Smooth muscle cell (in vitro differentiated cells): ENCODE data around the gene DCT. TPM values are rescaled to one million over a fixed set of nuclear protein-coding genes. Genes with fewer than 3 reads are reported as not detected.

ENCODE experiments used
- DNase-seq: peaks from one replicate; lab custom pipeline; 2025; ENCODE audit not compliant: unreplicated experiment; lab: John Stamatoyannopoulos, UW
- H2AFZ ChIP-seq: fragments of 200-600 bp; sonication (generic); 2 replicates; pipeline ENCODE4 v1.6.0; 2016; ENCODE audit warnings: antibody characterized with exemption, low read depth, mild to moderate bottlenecking
- H3F3A ChIP-seq: fragments of 200-600 bp; sonication (generic); 2 replicates; pipeline ENCODE4 v1.6.0; 2017; ENCODE audit warnings: antibody characterized with exemption, low read depth
- H3K27ac ChIP-seq: fragments of 200-600 bp; sonication (generic); 2 replicates; pipeline ENCODE4 v1.5.1; 2016; ENCODE audit warnings: low read depth, mild to moderate bottlenecking
- H3K27me3 ChIP-seq: fragments of 200-600 bp; sonication (generic); 2 replicates; pipeline ENCODE4 v1.6.1; 2016; ENCODE audit warnings: low read depth, mild to moderate bottlenecking
- H3K36me3 ChIP-seq: fragments of 200-600 bp; sonication (generic); 2 replicates; pipeline ENCODE4 v1.5.1; 2016; ENCODE audit warnings: low read depth
- H3K4me1 ChIP-seq: fragments of 200-600 bp; sonication (generic); 2 replicates; pipeline ENCODE4 v1.5.1; 2016; ENCODE audit warnings: low read depth
- H3K4me2 ChIP-seq: fragments of 200-600 bp; sonication (generic); 2 replicates; pipeline ENCODE4 v1.6.0; 2016; ENCODE audit warnings: mild to moderate bottlenecking
- H3K4me3 ChIP-seq: fragments of 200-600 bp; sonication (generic); 2 replicates; pipeline ENCODE4 v1.5.1; 2016; ENCODE audit warnings: mild to moderate bottlenecking
- H3K79me2 ChIP-seq: fragments of 200-600 bp; sonication (generic); 2 replicates; pipeline ENCODE4 v1.6.0; 2016; ENCODE audit warnings: low read depth, mild to moderate bottlenecking
- H3K9ac ChIP-seq: fragments of 200-600 bp; sonication (generic); 2 replicates; pipeline ENCODE4 v1.6.0; 2016; ENCODE audit warnings: low read depth
- H3K9me3 ChIP-seq: fragments of 200-600 bp; sonication (generic); replicated peaks from 2 replicates; pipeline ENCODE4 v1.5.1; 2016; ENCODE audit warnings: low read depth
- H4K20me1 ChIP-seq: fragments of 200-600 bp; sonication (generic); 2 replicates; pipeline ENCODE4 v1.6.0; 2016; ENCODE audit warnings: low read depth
- WGBS: methylation state at CpG from one replicate; pipeline ENCODE4 v1.1.7; 2016; ENCODE audit warnings: low lambda C conversion rate; 5-methylcytosine and 5-hydroxymethylcytosine counted together
- polyA plus RNA-seq: library from polyadenylated mRNA; unstranded; fragments of >200 nt; fragmentation: Nextera tagmentation; extraction: Ambion mirVana; gene quantifications from 2 replicates; pipeline ENCODE4 v1.2.1, GENCODE V29; 2016
- total RNA-seq: library from RNA; depleted of rRNA; stranded (reverse); fragments of >200 nt; gene quantifications from 2 replicates; pipeline ENCODE4 v1.2.3, GENCODE V29; 2014
- TF ChIP-seq, protein P1 (sequence below): fragments of 200-600 bp; sonication (generic); IDR thresholded peaks from 2 replicates; pipeline ENCODE4 v1.5.1; 2017; ENCODE audit warnings: borderline replicate concordance, mild to moderate bottlenecking, antibody characterized with exemption; ENCODE audit not compliant: insufficient read depth, poor library complexity, severe bottlenecking

Gene DCT
- total and polyA plus RNA-seq, 2 experiments from 2014 or later: 0.09 to 0.10 TPM

DNA sequence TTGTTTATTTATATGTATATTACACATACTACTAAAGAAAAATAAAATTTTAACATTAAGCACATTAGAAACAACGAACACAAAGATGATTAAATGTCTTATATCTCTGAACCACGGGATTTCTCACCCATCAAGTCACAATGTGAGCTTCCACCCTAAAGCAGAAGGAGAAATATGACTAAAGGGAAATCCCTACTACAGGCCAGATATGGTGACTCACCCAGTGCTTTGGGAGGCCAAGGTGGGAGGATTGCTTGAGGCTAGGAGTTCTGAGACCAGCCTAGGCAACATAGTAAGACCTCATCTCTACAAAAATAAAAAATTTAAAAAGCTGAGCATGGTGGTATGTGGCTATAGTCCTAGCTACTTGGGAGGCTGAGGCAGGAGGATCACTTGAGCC is 24.6 kb downstream of the DCT start:
- TF ChIP-seq, protein P1, sequence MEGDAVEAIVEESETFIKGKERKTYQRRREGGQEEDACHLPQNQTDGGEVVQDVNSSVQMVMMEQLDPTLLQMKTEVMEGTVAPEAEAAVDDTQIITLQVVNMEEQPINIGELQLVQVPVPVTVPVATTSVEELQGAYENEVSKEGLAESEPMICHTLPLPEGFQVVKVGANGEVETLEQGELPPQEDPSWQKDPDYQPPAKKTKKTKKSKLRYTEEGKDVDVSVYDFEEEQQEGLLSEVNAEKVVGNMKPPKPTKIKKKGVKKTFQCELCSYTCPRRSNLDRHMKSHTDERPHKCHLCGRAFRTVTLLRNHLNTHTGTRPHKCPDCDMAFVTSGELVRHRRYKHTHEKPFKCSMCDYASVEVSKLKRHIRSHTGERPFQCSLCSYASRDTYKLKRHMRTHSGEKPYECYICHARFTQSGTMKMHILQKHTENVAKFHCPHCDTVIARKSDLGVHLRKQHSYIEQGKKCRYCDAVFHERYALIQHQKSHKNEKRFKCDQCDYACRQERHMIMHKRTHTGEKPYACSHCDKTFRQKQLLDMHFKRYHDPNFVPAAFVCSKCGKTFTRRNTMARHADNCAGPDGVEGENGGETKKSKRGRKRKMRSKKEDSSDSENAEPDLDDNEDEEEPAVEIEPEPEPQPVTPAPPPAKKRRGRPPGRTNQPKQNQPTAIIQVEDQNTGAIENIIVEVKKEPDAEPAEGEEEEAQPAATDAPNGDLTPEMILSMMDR: no peak

DNA sequence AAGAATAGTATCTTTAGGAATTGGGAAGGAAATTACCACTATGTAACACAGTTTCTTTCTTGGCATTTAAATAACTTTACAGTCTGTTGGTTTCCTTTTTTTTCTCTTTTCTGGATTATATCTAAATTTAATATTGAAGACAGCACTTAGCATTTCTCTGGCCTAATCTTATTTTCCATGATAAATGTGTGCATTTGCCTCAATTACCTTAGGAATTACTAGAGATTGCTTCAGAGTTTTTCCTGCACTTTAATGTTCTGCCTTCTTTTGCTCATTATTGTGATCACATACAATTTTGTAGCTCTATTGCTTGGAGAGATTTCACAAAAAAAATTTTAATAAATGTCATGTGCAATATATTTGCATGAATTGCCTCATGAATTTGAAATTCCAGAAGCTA is 25.1 kb downstream of the DCT start:
- no peak overlapping the region for H3K9ac ChIP-seq
- no peak for DNase-seq
- H3K4me2 ChIP-seq: no peak overlapping the region
- no peaks in the 10 kb centered on the region for H4K20me1 ChIP-seq
- no peaks in the 10 kb centered on the region for H3K79me2 ChIP-seq
- no peaks in the 10 kb centered on the region for H3F3A ChIP-seq
- no peak overlapping the region for H3K27ac ChIP-seq
- no peaks in the 10 kb centered on the region for H3K36me3 ChIP-seq
- TF ChIP-seq, protein P1: no peak
- no peaks in the 10 kb centered on the region for H3K9me3 ChIP-seq
- H2AFZ ChIP-seq: no peak overlapping the region
- H3K4me3 ChIP-seq: no peak overlapping the region
- H3K27me3 ChIP-seq: peaks cover 9% of the 10 kb centered on the region
- no peaks in the 10 kb centered on the region for H3K4me1 ChIP-seq

More for the DNA sequence above, 24.6 kb downstream of the DCT start:
- Histone ChIP-seq H3K9ac (no peak overlapping the region), H4K20me1 (no peaks in the 10 kb centered on the region), H3K36me3 (no peaks in the 10 kb centered on the region), H3F3A (no peaks in the 10 kb centered on the region), H3K4me1 (no peaks in the 10 kb centered on the region), H3K4me2 (no peak overlapping the region), H3K27ac (no peak overlapping the region), H2AFZ (no peak overlapping the region), H3K27me3 (peaks cover 9% of the 10 kb centered on the region), H3K79me2 (no peaks in the 10 kb centered on the region), H3K9me3 (no peaks in the 10 kb centered on the region), H3K4me3 (no peak overlapping the region)
- WGBS: 77% methylated on average over 2 of the region's 2 CpGs
- no peak for DNase-seq

DNA sequence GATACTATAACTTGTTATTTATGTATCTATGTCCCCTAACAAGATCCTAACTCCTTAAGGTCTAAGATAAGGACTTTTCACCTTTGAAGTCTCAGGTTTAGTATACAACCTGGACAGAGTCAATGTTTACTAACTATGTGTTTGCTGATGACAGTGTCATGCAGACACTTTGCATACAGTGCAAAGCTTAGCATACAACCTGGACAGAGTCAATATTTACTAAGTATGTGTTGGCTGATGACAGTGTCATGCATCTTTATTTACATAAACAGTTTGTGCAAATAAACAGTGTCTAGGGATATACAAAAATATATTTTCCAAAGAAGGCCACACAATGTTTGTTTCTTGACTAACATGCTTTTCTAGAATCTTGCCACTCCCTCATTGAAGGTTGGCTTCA is 34.7 kb downstream of the DCT start:
- Histone ChIP-seq H2AFZ (no peak overlapping the region), H3K36me3 (no peaks in the 10 kb centered on the region), H3K79me2 (no peaks in the 10 kb centered on the region), H3K4me1 (no peaks in the 10 kb centered on the region), H4K20me1 (no peaks in the 10 kb centered on the region), H3K4me3 (no peak overlapping the region), H3K27ac (no peak overlapping the region), H3K9ac (no peak overlapping the region), H3K4me2 (no peak overlapping the region), H3K9me3 (no peaks in the 10 kb centered on the region), H3F3A (no peaks in the 10 kb centered on the region), H3K27me3 (peaks cover 6% of the 10 kb centered on the region)
- no peak for DNase-seq
- TF ChIP-seq, protein P1: no peak

DNA sequence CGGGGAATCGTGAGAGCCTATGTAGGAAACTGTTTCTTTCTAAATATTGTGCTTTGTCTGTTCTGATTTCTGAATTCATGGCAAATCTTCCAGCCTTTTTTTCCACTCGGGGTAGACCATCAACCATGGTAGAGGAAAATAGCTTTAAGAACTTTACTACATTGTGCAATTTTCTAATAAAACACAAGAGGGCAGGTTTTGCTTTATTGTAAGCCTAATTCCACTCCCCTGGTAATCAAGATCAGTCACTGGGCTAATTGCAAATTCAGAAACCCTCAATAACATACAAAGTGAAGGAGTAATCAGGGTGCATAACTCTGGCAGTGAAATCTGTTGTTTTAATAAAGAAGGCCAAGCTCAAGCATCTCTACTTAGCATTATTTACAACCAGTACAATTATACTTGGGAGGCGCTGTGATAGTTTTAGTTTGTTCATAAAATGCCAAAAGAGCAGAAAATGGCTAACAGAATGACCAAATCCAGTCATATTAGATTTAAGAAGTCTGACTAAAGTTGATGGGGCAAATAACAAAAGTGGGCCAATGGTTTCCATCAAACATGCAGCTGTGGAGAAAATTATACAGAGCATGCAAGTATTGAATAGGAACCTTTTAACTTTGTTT is 43.8 kb downstream of the DCT start:
- TF ChIP-seq, protein P1: peak; percentile 60
- DNase-seq: no peak

More for the DNA sequence above, 43.8 kb downstream of the DCT start:
- H3K36me3 ChIP-seq: no peaks in the 10 kb centered on the region
- no peak overlapping the region for H3K4me2 ChIP-seq
- H3K79me2 ChIP-seq: no peaks in the 10 kb centered on the region
- WGBS: 45% methylated on average over 4 of the region's 4 CpGs
- no peak overlapping the region for H3K9ac ChIP-seq
- H3F3A ChIP-seq: peaks cover 12% of the 10 kb centered on the region
- H3K4me3 ChIP-seq: no peak overlapping the region
- no peak overlapping the region for H3K27ac ChIP-seq
- H2AFZ ChIP-seq: no peak overlapping the region
- H4K20me1 ChIP-seq: no peaks in the 10 kb centered on the region
- no peaks in the 10 kb centered on the region for H3K9me3 ChIP-seq
- H3K4me1 ChIP-seq: peaks cover 9% of the 10 kb centered on the region
- peaks cover 30% of the 10 kb centered on the region for H3K27me3 ChIP-seq
